HG02763 (cell line): ENCODE results near the gene DRD4.
"Not testable (repeated sequence)": the region's sequence is repeated elsewhere in the genome, so short reads cannot be mapped to it uniquely, and the experiment has no call there.

ENCODE experiments used
- ATAC-seq: cut with Tn5 transposase; IDR thresholded peaks from one replicate; pipeline ENCODE4 v1.9.1; 2021; ENCODE audit warnings: mild to moderate bottlenecking, moderate library complexity; ENCODE audit not compliant: unreplicated experiment

The DRD4 gene

GRCh38 chr11:641806-642370 lies 4.8 kb downstream of the DRD4 start:
- no peak for ATAC-seq

GRCh38 chr11:643366-643765 lies 6.3 kb downstream of the DRD4 start:
- no peak for ATAC-seq

GRCh38 chr11:643849-644738 lies 7.0 kb downstream of the DRD4 start:
- no peak for ATAC-seq

GRCh38 chr11:645536-645935 lies 8.5 kb downstream of the DRD4 start:
- ATAC-seq = no peak

GRCh38 chr11:646214-646613 lies 9.1 kb downstream of the DRD4 start:
- ATAC-seq = no peak

- ATAC-seq = not testable (repeated sequence)
These were observed 10.6 kb downstream of the DRD4 start for GRCh38 chr11:647672-648158.

- no peak for ATAC-seq
These were observed 13.4 kb downstream of the DRD4 start for GRCh38 chr11:650482-650881.

GRCh38 chr11:653136-653535 lies 16.1 kb downstream of the DRD4 start:
- not testable (repeated sequence) for ATAC-seq

- no peak for ATAC-seq
These were observed 16.8 kb downstream of the DRD4 start for GRCh38 chr11:653837-654236.

GRCh38 chr11:654444-654843 lies 17.4 kb downstream of the DRD4 start:
- not testable (repeated sequence) for ATAC-seq

GRCh38 chr11:655036-655726 lies 18.1 kb downstream of the DRD4 start:
- no peak for ATAC-seq

- ATAC-seq = no peak
These were observed 19.4 kb downstream of the DRD4 start for GRCh38 chr11:656426-656825.

- no peak for ATAC-seq
These were observed 19.8 kb downstream of the DRD4 start for GRCh38 chr11:656866-657265.

GRCh38 chr11:657691-658126 lies 20.6 kb downstream of the DRD4 start:
- no peak for ATAC-seq

GRCh38 chr11:659532-660085 lies 22.5 kb downstream of the DRD4 start:
- no peak for ATAC-seq

- ATAC-seq = no peak
These were observed 23.2 kb downstream of the DRD4 start for GRCh38 chr11:660281-660680.

GRCh38 chr11:660681-661444 lies 23.8 kb downstream of the DRD4 start:
- ATAC-seq = no peak

- no peak for ATAC-seq
These were observed 25.7 kb downstream of the DRD4 start for GRCh38 chr11:662689-663274.

GRCh38 chr11:665062-665703 lies 28.1 kb downstream of the DRD4 start:
- ATAC-seq = no peak
